NCI-H1105 treated with DMSO at 0.1 percent for 48 hours (cell line): Measurements from ENCODE around the gene SGMS1.
"Not testable (repeated sequence)": the region's sequence is repeated elsewhere in the genome, so short reads cannot be mapped to it uniquely, and the experiment has no call there.

Source experiments
- DNase-seq: peaks from one replicate; lab custom pipeline; 2025; lab: John Stamatoyannopoulos, UW

The SGMS1 gene

GRCh38 chr10:50469288-50469687 is 154.5 kb downstream of the SGMS1 start:
- no peak for DNase-seq

GRCh38 chr10:50467209-50467608 is 156.5 kb downstream of the SGMS1 start:
- DNase-seq = no peak

- no peak for DNase-seq
Measured at GRCh38 chr10:50464004-50464409, 159.7 kb downstream of the SGMS1 start.

GRCh38 chr10:50461834-50462233 is 161.9 kb downstream of the SGMS1 start:
- DNase-seq = no peak

- no peak for DNase-seq
Measured at GRCh38 chr10:50461123-50461522, 162.6 kb downstream of the SGMS1 start.

- no peak for DNase-seq
Measured at GRCh38 chr10:50456719-50457118, 167.0 kb downstream of the SGMS1 start.

- no peak for DNase-seq
Measured at GRCh38 chr10:50453940-50454339, 169.8 kb downstream of the SGMS1 start.

GRCh38 chr10:50452603-50453002 is 171.2 kb downstream of the SGMS1 start:
- DNase-seq = no peak

- no peak for DNase-seq
Measured at GRCh38 chr10:50447691-50448090, 176.1 kb downstream of the SGMS1 start.

GRCh38 chr10:50445777-50446176 is 178.0 kb downstream of the SGMS1 start:
- not testable (repeated sequence) for DNase-seq

GRCh38 chr10:50440489-50440888 is 183.3 kb downstream of the SGMS1 start:
- no peak for DNase-seq

- no peak for DNase-seq
Measured at GRCh38 chr10:50439806-50440205, 183.9 kb downstream of the SGMS1 start.

- DNase-seq = no peak
Measured at GRCh38 chr10:50439187-50439586, 184.6 kb downstream of the SGMS1 start.

- DNase-seq = no peak
Measured at GRCh38 chr10:50438049-50438936, 185.5 kb downstream of the SGMS1 start.

GRCh38 chr10:50437248-50437647 is 186.5 kb downstream of the SGMS1 start:
- no peak for DNase-seq

GRCh38 chr10:50436805-50437204 is 187.0 kb downstream of the SGMS1 start:
- no peak for DNase-seq

- DNase-seq = no peak
Measured at GRCh38 chr10:50432211-50433009, 191.3 kb downstream of the SGMS1 start.

- DNase-seq = no peak
Measured at GRCh38 chr10:50431791-50432190, 192.0 kb downstream of the SGMS1 start.

- no peak for DNase-seq
Measured at GRCh38 chr10:50431133-50431532, 192.6 kb downstream of the SGMS1 start.

GRCh38 chr10:50426485-50426884 is 197.3 kb downstream of the SGMS1 start:
- DNase-seq = no peak

GRCh38 chr10:50425215-50425614 is 198.5 kb downstream of the SGMS1 start:
- DNase-seq = not testable (repeated sequence)

GRCh38 chr10:50423448-50423847 is 200.3 kb downstream of the SGMS1 start:
- no peak for DNase-seq

GRCh38 chr10:50422259-50422658 is 201.5 kb downstream of the SGMS1 start:
- DNase-seq = no peak
